Activated CD8-positive, alpha-beta memory T cell treated with anti-CD3 and anti-CD28 coated beads for 1 hour (primary cell): ENCODE results near the gene PCSK6.

Experiments used
- DNase-seq, 2 donors: peaks; one replicate each; pipeline ENCODE4 v3.0.0-alpha.2; 2020; ENCODE audit warnings: low read depth in 1 of 2; ENCODE audit errors: extremely low read depth in 1 of 2

Gene PCSK6

GRCh38 chr15:101499863-101500713, 10.6 kb upstream of the PCSK6 start:
- DNase-seq = no peak

- no peak for DNase-seq
Measured at GRCh38 chr15:101498717-101499480, 9.4 kb upstream of the PCSK6 start.

GRCh38 chr15:101498076-101498716, 8.7 kb upstream of the PCSK6 start:
- DNase-seq = no peak

GRCh38 chr15:101497484-101498034, 8.1 kb upstream of the PCSK6 start:
- no peak for DNase-seq

- no peak for DNase-seq
Measured at GRCh38 chr15:101497017-101497416, 7.5 kb upstream of the PCSK6 start.

GRCh38 chr15:101496198-101496986, 6.9 kb upstream of the PCSK6 start:
- DNase-seq = no peak

- no peak for DNase-seq
Measured at GRCh38 chr15:101495334-101496197, 6.1 kb upstream of the PCSK6 start.

GRCh38 chr15:101494251-101494796, 4.8 kb upstream of the PCSK6 start:
- DNase-seq = no peak

- no peak for DNase-seq
Measured at GRCh38 chr15:101492766-101493692, 3.5 kb upstream of the PCSK6 start.

GRCh38 chr15:101491734-101492640, 2.5 kb upstream of the PCSK6 start:
- no peak for DNase-seq

- no peak for DNase-seq
Measured at GRCh38 chr15:101490922-101491733, 1.6 kb upstream of the PCSK6 start.

- no peak for DNase-seq
Measured at GRCh38 chr15:101490408-101490891, 943 bp upstream of the PCSK6 start.

GRCh38 chr15:101489237-101489598, 289 bp downstream of the PCSK6 start:
- DNase-seq = no peak

- no peak for DNase-seq
Measured at GRCh38 chr15:101488300-101489164, 975 bp downstream of the PCSK6 start.

GRCh38 chr15:101486696-101487459, 2.6 kb downstream of the PCSK6 start:
- DNase-seq = no peak
